GM19193 (cell line): ENCODE data around the gene DSTN.

ENCODE experiments used
- POLR2A ChIP-seq: IDR thresholded peaks from 4 replicates; pipeline ENCODE4 v1.6.1; 2011; ENCODE audit not compliant: insufficient read depth, insufficient read length; ENCODE audit errors: extremely low read depth

The DSTN gene

GRCh38 chr20:17619351-17620093 lies 49.6 kb downstream of the DSTN start:
- no peak for TF ChIP-seq POLR2A

- no peak for TF ChIP-seq POLR2A
Observed at GRCh38 chr20:17620371-17621228, 50.7 kb downstream of the DSTN start.

GRCh38 chr20:17621229-17621968 lies 51.5 kb downstream of the DSTN start:
- no peak for TF ChIP-seq POLR2A

GRCh38 chr20:17622086-17622850 lies 52.4 kb downstream of the DSTN start:
- no peak for TF ChIP-seq POLR2A

- no peak for TF ChIP-seq POLR2A
Observed at GRCh38 chr20:17622851-17623508, 53.1 kb downstream of the DSTN start.

- TF ChIP-seq POLR2A: no peak
Observed at GRCh38 chr20:17624070-17624469, 54.2 kb downstream of the DSTN start.

GRCh38 chr20:17624551-17625245 lies 54.8 kb downstream of the DSTN start:
- no peak for TF ChIP-seq POLR2A

- TF ChIP-seq POLR2A: no peak
Observed at GRCh38 chr20:17625246-17626051, 55.6 kb downstream of the DSTN start.

GRCh38 chr20:17626217-17627007 lies 56.5 kb downstream of the DSTN start:
- TF ChIP-seq POLR2A: no peak

- no peak for TF ChIP-seq POLR2A
Observed at GRCh38 chr20:17627101-17627955, 57.5 kb downstream of the DSTN start.
